ENCODE measurements around the gene POLG.

DNA sequence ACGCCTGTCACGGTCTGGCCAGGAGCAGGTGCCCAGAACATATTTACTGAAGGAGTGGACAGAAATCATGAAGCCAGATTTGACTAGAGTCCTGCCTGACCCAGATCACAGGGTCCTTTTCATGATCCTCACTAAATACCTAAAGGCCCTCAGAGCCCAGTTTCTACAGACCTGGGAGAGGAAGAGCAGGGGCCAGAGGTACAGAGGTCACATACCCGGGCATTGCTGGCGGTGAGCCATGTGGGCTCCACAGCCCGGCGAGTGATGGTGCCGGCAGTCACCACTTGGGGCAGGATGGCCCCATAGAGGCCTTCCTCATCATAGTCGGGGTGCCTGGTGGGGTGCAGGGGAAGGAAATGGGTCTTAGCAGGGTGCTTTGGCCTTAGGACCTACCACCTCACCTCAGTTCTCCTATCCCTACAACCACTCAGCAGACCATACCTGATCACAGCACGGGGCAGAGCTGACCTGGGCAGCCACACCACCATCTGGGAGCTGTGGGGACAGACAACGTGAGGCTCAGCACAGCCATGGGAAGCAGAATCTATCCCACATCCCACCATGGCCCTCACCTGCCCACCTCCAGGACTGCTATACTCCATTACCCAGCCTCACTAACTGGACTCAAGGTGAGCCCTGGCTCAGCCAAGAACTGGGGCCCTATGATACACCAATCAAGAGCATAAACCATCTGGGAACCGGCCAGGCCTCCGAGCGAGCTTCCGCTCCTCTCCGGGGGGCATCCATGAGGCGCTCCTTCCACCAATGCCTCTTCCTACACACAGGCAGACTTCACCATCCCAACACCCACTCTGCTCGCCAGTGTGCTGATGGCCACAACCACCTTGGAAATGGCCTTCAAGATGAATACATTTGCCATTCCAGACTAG is 12.9 kb downstream of the POLG start:
- TF ChIP-seq CTCF (conservative IDR thresholded peaks at IDR 0.05; ENCODE audit: low read depth in 2 of 2) (peak; percentile 29 to 33; a peak in 2 of 4 replicates), POLR2AphosphoS5 (IDR thresholded peaks at IDR 0.05; ENCODE audit: low read depth) (no peak), EZH2 (IDR thresholded peaks at IDR 0.05; ENCODE audit: low read depth, unreplicated experiment) (no peak), JUNB (IDR thresholded peaks at IDR 0.05; ENCODE audit: unreplicated experiment) (no peak), EZH2phosphoT487 (IDR thresholded peaks at IDR 0.05; ENCODE audit: unreplicated experiment) (no peak), NANOG (IDR thresholded peaks at IDR 0.05; ENCODE audit: borderline replicate concordance) (no peak), CREB1 (CRISPR knock-in tag; IDR thresholded peaks at IDR 0.05; ENCODE audit: low read depth) (no peak), ZNF114 (CRISPR knock-in tag; IDR thresholded peaks at IDR 0.05) (no peak), STAT1 (IDR thresholded peaks at IDR 0.05; ENCODE audit: unreplicated experiment) (no peak), REST (IDR thresholded peaks at IDR 0.05; ENCODE audit: unreplicated experiment) (no peak), ETS1 (IDR thresholded peaks at IDR 0.05) (no peak), ZNF331 (CRISPR knock-in tag; IDR thresholded peaks at IDR 0.05; ENCODE audit: low read depth) (no peak), ZNF462 (CRISPR knock-in tag; IDR thresholded peaks at IDR 0.05) (no peak)

Measured in GM23338 (cell line).